GM21717 (cell line): Measurements from ENCODE around the gene CTIF.
"Not testable (repeated sequence)": the region's sequence is repeated elsewhere in the genome, so short reads cannot be mapped to it uniquely, and the experiment has no call there.

Source experiments
- ATAC-seq: cut with Tn5 transposase; IDR thresholded peaks from one replicate; pipeline ENCODE4 v1.9.1; 2021; ENCODE audit warnings: mild to moderate bottlenecking, moderate library complexity; ENCODE audit not compliant: unreplicated experiment

CTIF gene

GRCh38 chr18:48808476-48808875 lies 269.6 kb downstream of the CTIF start:
- no peak for ATAC-seq

GRCh38 chr18:48809365-48809764 lies 270.5 kb downstream of the CTIF start:
- no peak for ATAC-seq

DNA sequence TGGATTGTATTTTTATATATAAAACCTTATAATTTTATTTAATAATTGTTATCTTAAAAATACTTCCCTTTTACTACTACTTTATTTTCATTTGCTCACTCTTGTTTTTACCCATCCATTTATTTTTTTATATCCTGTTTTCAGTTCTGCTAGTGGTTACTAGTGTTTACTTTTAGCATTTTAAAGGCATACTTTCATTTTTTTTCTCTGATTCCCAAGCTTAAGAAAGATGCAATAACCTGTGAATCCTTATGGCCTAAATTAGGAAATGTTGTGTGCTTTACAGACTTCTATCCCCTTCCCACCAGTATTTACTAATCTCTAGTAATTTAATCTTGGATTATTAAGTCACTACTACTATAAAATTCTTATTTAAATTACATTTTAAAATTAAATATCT lies 272.0 kb downstream of the CTIF start:
- no peak for ATAC-seq

DNA sequence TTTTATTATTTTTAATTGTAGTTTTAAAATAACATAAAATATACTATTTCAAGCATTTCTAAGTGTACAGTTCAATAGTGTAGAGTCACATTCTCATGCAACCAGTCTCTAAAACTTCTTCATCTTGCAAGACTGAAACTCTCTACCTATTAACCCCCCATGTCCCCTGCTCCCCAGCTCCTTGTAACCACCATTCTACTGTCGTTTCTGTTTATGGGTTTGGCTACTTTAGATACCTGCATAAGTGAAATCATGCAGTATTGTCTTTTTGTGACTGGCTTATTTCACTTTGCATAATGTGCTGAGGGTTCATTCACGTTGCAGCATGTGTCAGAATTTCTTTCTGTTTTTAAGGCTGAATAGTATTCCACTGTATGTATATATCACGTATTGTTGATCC lies 272.6 kb downstream of the CTIF start:
- ATAC-seq, result no peak

- ATAC-seq, result not testable (repeated sequence)
These were observed 273.2 kb downstream of the CTIF start for GRCh38 chr18:48811977-48812451.

DNA sequence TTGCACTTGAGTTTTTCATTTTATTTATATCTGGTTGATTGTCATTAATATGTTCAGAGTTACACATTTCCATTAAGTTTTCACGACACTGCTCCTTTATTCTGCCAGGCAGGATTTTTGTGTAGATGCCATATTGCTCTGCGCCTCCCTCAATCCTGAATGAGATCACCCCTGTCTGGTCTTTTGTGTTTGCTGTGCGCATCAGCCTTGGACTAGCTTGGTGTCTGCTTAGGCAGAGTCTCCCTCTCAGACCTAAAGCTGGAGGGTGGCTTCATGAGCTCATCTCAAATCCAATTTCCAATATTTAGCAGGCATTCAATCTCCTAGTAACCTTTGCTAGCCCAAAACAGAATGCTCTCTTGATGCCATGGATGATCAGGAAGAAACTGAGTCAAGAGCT lies 274.5 kb downstream of the CTIF start:
- ATAC-seq, result no peak

DNA sequence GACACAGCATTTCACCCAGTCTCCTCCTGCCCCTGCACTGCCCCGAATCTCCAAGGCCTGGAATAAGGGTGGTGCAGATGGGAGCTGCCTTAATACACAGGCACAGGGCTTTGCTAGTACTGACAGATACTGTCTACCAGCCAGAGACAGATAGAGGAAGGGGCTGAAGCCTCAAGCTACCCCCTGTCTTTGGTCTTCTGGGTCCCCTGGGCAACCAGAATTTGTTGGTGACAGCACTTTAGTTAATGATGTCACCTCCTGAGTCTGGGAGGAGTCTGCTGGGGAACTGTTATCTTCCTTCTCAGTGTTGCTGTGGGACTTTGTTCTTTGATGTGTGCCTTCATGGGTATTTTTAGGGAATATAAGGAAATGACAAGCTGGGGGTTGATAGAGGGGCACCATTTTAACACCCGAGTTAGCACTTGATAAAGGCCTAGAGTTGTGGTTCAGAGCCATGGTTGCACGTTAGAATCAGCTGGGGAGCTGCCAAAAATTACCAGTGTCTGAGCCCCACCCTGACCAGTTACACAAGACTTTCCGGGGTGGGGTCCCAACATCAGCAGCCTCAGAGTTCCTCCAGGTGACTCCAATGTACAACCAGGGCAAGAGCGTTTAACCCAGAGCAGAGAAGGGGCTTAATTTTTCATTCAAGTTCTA lies 275.1 kb downstream of the CTIF start:
- ATAC-seq, result no peak

- no peak for ATAC-seq
These were observed 275.8 kb downstream of the CTIF start for GRCh38 chr18:48814490-48815178.

- ATAC-seq, result no peak
These were observed 276.3 kb downstream of the CTIF start for GRCh38 chr18:48815179-48815515.

GRCh38 chr18:48815581-48816324 lies 276.9 kb downstream of the CTIF start:
- ATAC-seq, result no peak

DNA sequence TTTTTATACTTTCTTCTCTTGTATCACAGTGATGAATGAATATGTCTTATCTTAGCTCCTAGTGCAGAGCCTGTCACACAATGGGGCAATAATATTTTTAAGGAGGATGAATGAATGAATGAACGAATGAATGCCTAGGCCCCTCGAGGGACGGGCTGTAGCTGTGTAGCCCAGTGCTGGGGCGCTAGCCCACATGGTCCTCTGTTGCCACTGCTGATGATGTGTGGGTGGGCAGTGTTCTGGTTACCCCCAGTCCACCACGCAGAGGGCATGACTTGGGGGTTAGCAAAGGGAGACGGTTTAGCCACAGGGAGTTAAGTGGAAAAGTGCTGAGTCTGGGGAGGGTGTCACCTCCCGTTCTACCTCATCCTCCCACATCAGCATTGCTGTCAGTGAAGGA lies 277.7 kb downstream of the CTIF start:
- no peak for ATAC-seq

GRCh38 chr18:48817021-48817461 lies 278.2 kb downstream of the CTIF start:
- ATAC-seq, result no peak

GRCh38 chr18:48818329-48819254 lies 279.8 kb downstream of the CTIF start:
- ATAC-seq, result no peak

GRCh38 chr18:48819276-48819675 lies 280.4 kb downstream of the CTIF start:
- ATAC-seq, result no peak

GRCh38 chr18:48819781-48820482 lies 281.1 kb downstream of the CTIF start:
- no peak for ATAC-seq

DNA sequence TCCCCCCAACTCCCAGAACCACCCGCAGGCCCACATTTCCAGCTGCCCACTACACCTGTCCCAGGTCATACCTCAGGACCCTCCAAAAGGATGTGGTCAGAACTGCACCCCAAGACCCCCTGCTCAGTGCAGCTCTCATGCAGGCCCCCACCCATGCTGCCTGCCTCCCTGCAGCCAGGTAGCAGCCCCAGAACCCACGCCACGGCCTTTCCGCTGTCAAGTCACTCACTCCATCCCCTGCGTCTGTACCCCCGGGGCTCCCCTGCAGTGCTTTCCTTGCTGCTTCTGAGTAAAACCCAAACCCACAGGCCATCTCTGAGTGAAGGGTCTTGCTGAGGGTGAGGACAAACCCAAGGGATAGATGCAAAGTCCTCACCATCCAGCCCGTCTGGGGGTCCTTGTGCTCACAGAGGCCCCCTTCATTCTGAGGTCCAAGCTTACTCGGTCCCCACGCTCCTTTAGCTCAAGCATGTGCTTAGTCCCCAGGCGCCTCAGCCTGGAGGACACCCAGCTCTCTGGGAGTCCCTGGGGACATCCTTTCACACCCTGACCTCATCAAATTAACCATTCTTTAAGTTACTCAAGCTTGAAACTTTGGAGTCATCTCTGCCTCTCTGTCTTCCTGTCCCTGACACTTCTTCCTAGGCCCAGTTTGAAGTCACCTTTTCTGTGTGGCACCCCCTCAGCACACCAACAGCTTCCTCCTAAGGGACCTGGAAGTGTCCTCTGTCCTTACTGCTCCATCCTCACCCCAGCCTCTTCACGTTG lies 281.8 kb downstream of the CTIF start:
- ATAC-seq, result peak; percentile 80

DNA sequence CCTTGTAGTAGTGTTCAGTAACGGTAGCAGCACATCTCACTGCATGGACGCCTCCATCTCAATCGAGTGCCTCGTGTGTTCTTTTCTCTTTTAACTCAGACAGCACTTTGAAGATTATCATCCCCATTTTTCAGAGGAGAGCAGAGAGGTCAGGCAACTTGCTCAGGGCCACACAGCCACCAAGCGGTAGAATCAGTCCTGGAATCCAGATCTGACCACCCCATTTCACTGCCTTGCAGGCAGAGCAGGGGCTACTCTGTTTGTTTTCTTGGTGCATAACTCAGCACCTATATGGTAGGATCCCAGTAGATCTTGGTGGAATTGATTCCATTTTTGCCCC lies 282.4 kb downstream of the CTIF start:
- ATAC-seq, result peak; percentile 6

DNA sequence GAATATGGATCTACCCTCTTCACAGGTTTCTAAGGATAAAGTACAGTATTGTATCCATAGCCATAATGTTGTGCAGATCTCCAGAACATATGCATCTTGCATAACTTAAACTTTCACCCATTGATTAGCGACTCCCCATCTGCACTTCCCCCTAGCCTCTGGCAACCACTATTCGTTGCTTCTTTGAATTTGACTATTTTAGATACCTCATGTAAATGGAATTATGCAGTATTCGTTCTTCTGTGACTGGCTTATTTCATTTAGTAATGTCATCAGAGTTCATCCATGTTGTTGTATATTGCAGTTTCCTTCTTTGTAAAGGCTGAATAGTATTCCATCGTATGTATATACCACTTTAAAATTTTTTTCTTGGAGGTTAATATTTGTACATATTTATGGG lies 283.0 kb downstream of the CTIF start:
- no peak for ATAC-seq

DNA sequence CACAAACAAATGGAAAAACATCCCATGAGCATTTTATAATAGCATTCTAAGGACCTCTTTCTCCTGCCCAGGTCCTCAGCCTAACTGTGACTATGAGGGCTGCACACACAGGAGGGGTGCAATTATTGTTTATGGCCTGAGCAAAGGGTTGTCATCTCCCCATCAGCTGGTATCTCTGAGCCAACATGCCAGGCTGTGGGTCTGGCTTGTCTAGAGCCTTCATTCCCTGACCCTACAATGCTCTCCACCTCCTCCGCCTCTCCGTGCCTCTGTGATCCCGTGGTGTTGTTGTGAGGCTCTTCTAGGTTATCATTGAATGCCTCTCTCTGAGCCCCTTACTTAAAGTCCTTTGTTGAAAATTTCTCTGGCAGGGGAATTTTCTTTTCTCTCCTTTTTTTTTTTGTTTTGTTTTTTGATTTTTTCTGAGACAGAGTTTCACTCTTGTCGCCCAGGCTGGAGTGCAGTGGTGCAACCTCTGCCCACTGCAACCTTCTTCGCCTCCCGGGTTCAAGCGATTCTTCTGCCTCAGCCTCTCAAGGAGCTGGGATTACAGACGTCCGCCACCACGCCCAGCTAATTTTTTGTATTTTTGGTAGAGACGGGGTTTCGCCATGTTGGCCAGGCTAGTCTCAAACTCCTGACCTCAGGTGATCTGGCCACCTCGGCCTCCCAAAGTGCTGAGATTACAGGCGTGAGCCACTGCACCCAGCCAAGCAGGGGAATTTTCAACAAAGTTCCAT lies 285.6 kb downstream of the CTIF start:
- ATAC-seq, result no peak
